OCI-LY3 (cell line): ENCODE measurements around the gene CYP11A1.

Experiments used
- H2AFZ ChIP-seq: fragments of 200-600, 300-600 bp; shearing (Covaris generic); 2 replicates; pipeline ENCODE4 v1.6.0; 2014; ENCODE audit warnings: antibody characterized with exemption, low read depth, low read length
- H3K27ac ChIP-seq: fragments of 200-600, 300-600 bp; sonication (generic); 2 replicates; pipeline ENCODE4 v1.5.1; 2014; ENCODE audit warnings: mild to moderate bottlenecking, low read length, moderate library complexity, mixed read lengths
- H3K27me3 ChIP-seq: fragments of 200-600, 300-600 bp; sonication (generic); 2 replicates; pipeline ENCODE4 v1.6.1; 2014; ENCODE audit warnings: low read depth, low read length, mixed read lengths
- H3K36me3 ChIP-seq: fragments of 200-600, 300-600 bp; sonication (generic); replicated peaks from 2 replicates; pipeline ENCODE3; 2014; ENCODE audit warnings: low read depth, low read length, mixed read lengths
- H3K4me1 ChIP-seq: fragments of 300-600, 200-600 bp; sonication (generic); 2 replicates; pipeline ENCODE4 v1.6.1; 2014; ENCODE audit warnings: low read length, mixed read lengths
- H3K4me2 ChIP-seq: fragments of 200-600, 300-600 bp; sonication (generic); 2 replicates; pipeline ENCODE4 v1.6.1; 2014; ENCODE audit warnings: low read length, mixed read lengths
- H3K4me3 ChIP-seq: fragments of 300-600, 200-600 bp; sonication (generic); 2 replicates; pipeline ENCODE4 v1.5.1; 2014; ENCODE audit warnings: antibody characterized with exemption, mild to moderate bottlenecking, low read length, moderate library complexity
- H3K79me2 ChIP-seq: fragments of 300-600, 200-600 bp; shearing (Covaris generic); 2 replicates; pipeline ENCODE4 v1.6.1; 2014; ENCODE audit warnings: mild to moderate bottlenecking, low read length, mixed read lengths
- H3K9ac ChIP-seq: fragments of 300-600, 200-600 bp; shearing (Covaris generic); 2 replicates; pipeline ENCODE4 v1.6.0; 2014; ENCODE audit warnings: mild to moderate bottlenecking, low read length, moderate library complexity
- H3K9me3 ChIP-seq: fragments of 200-600, 300-600 bp; shearing (Covaris generic); 2 replicates; pipeline ENCODE4 v1.6.1; 2014; ENCODE audit warnings: low read length, mixed read lengths; ENCODE audit not compliant: insufficient read depth
- H4K20me1 ChIP-seq: fragments of 200-600, 300-600 bp; sonication (generic); 2 replicates; pipeline ENCODE4 v1.6.1; 2016; ENCODE audit warnings: low read length, mixed read lengths; ENCODE audit not compliant: insufficient read depth
- EZH2phosphoT487 ChIP-seq: fragments of 200-600 bp; shearing (Covaris generic); IDR thresholded peaks from 2 replicates; pipeline ENCODE4 v1.6.1; 2018; ENCODE audit warnings: antibody characterized with exemption, mixed run types, low read depth
- TF ChIP-seq, protein P1 (sequence below): fragments of 200-600, 300-600 bp; sonication (generic); IDR thresholded peaks from 2 replicates; pipeline ENCODE4 v1.5.1; 2014; ENCODE audit warnings: antibody characterized with exemption, low read length, low read depth

CYP11A1 gene

DNA sequence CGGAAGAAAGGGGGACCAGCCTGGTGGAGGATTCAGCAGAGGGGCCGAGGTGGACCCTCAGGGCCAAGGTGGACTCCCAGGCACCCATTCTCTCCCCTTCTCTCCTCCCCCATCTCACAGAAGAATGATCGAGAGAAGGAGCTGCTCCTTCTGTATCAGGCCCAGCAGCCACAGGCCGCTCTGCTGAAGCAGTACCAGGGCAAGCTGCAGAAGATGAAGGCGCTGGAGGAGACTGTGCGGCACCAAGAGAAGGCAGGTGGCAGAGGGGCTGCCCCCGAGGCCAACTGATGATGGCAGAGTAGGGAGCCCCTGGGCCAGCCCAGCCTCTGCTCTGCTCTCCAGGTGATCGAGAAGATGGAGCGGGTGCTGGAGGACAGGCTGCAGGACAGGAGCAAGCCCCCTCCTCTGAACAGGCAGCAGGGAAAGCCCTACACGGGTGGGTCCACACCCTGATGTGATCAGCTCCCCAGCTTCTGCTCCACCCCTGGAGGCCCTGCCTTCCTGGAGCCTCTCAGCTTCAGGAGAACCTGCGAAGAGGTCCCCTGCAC lies 36.5 kb downstream of the CYP11A1 start:
- Histone ChIP-seq H3K79me2 (no peaks in the 10 kb centered on the region), H3K4me3 (no peak overlapping the region), H3K4me2 (no peak overlapping the region), H3K36me3 (no peaks in the 10 kb centered on the region), H3K9me3 (no peaks in the 10 kb centered on the region), H3K4me1 (no peaks in the 10 kb centered on the region), H4K20me1 (no peaks in the 10 kb centered on the region), H3K27ac (no peak overlapping the region), H2AFZ (no peak overlapping the region), H3K9ac (no peak overlapping the region), H3K27me3 (no peaks in the 10 kb centered on the region)
- TF ChIP-seq, protein P1, sequence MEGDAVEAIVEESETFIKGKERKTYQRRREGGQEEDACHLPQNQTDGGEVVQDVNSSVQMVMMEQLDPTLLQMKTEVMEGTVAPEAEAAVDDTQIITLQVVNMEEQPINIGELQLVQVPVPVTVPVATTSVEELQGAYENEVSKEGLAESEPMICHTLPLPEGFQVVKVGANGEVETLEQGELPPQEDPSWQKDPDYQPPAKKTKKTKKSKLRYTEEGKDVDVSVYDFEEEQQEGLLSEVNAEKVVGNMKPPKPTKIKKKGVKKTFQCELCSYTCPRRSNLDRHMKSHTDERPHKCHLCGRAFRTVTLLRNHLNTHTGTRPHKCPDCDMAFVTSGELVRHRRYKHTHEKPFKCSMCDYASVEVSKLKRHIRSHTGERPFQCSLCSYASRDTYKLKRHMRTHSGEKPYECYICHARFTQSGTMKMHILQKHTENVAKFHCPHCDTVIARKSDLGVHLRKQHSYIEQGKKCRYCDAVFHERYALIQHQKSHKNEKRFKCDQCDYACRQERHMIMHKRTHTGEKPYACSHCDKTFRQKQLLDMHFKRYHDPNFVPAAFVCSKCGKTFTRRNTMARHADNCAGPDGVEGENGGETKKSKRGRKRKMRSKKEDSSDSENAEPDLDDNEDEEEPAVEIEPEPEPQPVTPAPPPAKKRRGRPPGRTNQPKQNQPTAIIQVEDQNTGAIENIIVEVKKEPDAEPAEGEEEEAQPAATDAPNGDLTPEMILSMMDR, result no peak
- no peak for TF ChIP-seq EZH2phosphoT487

DNA sequence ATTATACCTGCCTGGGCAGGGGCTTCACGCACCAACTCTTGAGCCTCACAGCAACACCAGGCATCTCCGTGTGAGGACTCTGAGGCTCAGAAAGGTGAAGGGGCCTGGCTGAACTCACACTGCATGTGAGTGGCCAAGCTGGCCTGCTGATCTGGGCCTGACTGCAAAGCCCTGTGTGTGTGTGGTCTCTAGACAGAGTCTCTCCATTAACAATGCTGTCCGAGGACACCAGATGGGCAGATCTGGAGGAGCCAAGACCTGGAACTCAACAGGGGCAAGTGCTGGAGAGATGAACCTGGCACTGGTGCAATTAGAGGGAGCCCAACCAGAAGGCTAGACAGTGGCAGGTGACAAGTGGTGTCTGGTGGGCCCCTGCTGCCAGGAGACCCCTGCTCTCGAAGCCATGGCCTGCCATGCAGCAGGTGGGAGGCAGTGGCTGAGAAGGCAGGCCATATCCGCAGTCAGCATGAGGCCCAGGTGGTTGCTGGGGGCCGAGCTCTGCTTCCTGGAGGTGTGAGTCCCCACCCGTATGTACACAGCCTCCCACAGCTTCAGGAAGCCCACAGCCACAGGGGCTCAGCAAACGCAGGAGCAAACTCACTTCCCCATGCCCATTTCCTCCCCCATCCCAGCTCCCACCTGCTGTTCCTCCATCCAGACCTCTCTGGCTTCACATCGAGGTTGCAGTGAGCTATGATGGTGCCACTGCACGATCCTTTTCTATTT lies 39.0 kb downstream of the CYP11A1 start:
- Histone ChIP-seq H3K9me3 (no peaks in the 10 kb centered on the region), H4K20me1 (no peaks in the 10 kb centered on the region), H2AFZ (no peak overlapping the region), H3K4me2 (no peak overlapping the region), H3K27ac (no peak overlapping the region), H3K27me3 (no peaks in the 10 kb centered on the region), H3K9ac (no peak overlapping the region), H3K36me3 (no peaks in the 10 kb centered on the region), H3K4me3 (no peak overlapping the region), H3K4me1 (no peaks in the 10 kb centered on the region), H3K79me2 (no peaks in the 10 kb centered on the region)
- TF ChIP-seq EZH2phosphoT487, result no peak
- TF ChIP-seq, protein P1, result no peak

DNA sequence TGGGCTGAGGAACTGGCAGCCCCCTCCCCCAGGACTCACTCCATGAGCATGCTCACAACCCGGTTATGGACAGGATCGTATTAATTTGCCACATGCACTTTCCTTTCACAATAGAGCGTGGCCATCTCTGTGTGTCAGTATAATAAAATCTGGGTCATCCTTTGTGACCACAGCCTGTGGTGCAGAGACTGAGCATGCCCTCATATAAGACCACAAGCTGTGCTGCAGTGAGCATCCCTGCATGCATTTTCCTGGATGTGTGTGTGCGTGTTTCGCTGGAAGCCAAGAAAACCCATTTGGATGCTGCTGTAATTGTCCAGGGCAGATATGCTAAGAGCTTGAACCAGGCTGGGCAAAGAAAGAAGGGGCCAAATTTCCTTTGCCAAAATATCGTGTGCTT lies 39.7 kb downstream of the CYP11A1 start:
- Histone ChIP-seq H4K20me1 (no peaks in the 10 kb centered on the region), H3K79me2 (no peaks in the 10 kb centered on the region), H3K4me1 (no peaks in the 10 kb centered on the region), H3K9me3 (no peaks in the 10 kb centered on the region), H3K27me3 (no peaks in the 10 kb centered on the region), H2AFZ (no peak overlapping the region), H3K9ac (no peak overlapping the region), H3K4me3 (no peak overlapping the region), H3K27ac (no peak overlapping the region), H3K4me2 (no peak overlapping the region), H3K36me3 (no peaks in the 10 kb centered on the region)
- TF ChIP-seq, protein P1, result no peak
- no peak for TF ChIP-seq EZH2phosphoT487

DNA sequence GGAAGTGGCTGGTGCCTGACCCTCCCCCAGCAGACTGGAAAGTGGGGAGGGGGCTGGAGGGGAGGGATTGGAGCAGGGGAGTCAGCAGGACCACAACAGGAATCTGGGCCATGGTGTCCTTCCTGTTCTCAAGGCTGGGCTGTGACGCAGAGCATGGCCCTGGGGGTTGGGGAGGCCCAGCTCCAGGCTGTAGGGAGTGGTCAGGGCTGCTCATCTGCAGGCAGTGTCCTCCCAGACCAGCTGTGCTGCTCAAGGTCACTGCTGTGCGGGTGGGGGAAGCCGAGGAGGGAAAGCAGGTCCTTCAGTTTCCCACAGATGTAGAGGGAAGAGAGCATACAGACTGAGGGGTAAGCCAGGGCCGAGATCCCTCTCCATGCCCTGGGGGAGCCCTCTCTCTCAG lies 40.7 kb downstream of the CYP11A1 start:
- Histone ChIP-seq H3K9me3 (no peaks in the 10 kb centered on the region), H3K9ac (no peak overlapping the region), H3K36me3 (no peaks in the 10 kb centered on the region), H3K4me3 (no peak overlapping the region), H3K4me2 (no peak overlapping the region), H2AFZ (no peak overlapping the region), H3K79me2 (no peaks in the 10 kb centered on the region), H3K4me1 (no peaks in the 10 kb centered on the region), H3K27me3 (no peaks in the 10 kb centered on the region), H4K20me1 (no peaks in the 10 kb centered on the region), H3K27ac (no peak overlapping the region)
- TF ChIP-seq, protein P1, result no peak
- TF ChIP-seq EZH2phosphoT487, result no peak
